ENCODE results near the gene MYH7B. TPM values are rescaled to one million over a fixed set of nuclear protein-coding genes. Genes with fewer than 3 reads are reported as not detected.

MYH7B gene
- total RNA-seq, 1 experiment from 2014 or later: 0.22 TPM

- H3K9me3 Mint-ChIP-seq: no peaks in the 10 kb centered on the region; a peak in 1 of 5 replicates
- H3K23ac ChIP-seq (ENCODE audit: insufficient read length, low read depth, low read length): no peak overlapping the region
These were observed 40.0 kb downstream of the MYH7B start for GRCh38 chr20:34995696-34996095.

More at GRCh38 chr20:34995696-34996095, 40.0 kb downstream of the MYH7B start:
- Histone ChIP-seq H3K79me2 (ENCODE audit: insufficient read depth, low read length) (no peaks in the 10 kb centered on the region), H3K56ac (ENCODE audit: insufficient read length, low read depth, low read length) (no peak overlapping the region), H2AFZ (ENCODE audit: low read length) (no peak overlapping the region), H4K20me1 (ENCODE audit: control insufficient read depth, insufficient read depth, insufficient read length) (no peaks in the 10 kb centered on the region), H3K4me2 (ENCODE audit: insufficient read depth, insufficient read length, low read length) (no peak overlapping the region), H3K4ac (ENCODE audit: low read depth, low read length) (no peak overlapping the region), H4K8ac (replicated peaks; ENCODE audit: insufficient read length, low read depth, low read length) (no peak overlapping the region), H3K14ac (ENCODE audit: insufficient read depth, low read length) (no peak overlapping the region), H3K4me1 (ENCODE audit: insufficient read depth, low read length) (no peaks in the 10 kb centered on the region), H2BK20ac (ENCODE audit: low read depth, low read length, poor library complexity, severe bottlenecking) (no peak overlapping the region), H3K9ac (ENCODE audit: extremely low read depth, insufficient read length, low read length) (no peak overlapping the region), H3K79me1 (ENCODE audit: insufficient read depth, low read depth, low read length, poor library complexity, severe bottlenecking) (no peaks in the 10 kb centered on the region), H3K27me3 (ENCODE audit: insufficient read depth, low read length) (no peaks in the 10 kb centered on the region), H2BK5ac (ENCODE audit: insufficient read length, low read length) (no peak overlapping the region), H2BK120ac (ENCODE audit: low read depth, low read length, poor library complexity, severe bottlenecking) (no peak overlapping the region), H3K18ac (ENCODE audit: insufficient read length, low read depth, low read length) (no peak overlapping the region), H4K5ac (ENCODE audit: insufficient read length, low read depth, low read length) (no peak overlapping the region), H3T11ph (ENCODE audit: low read length) (no peak overlapping the region), H2BK12ac (ENCODE audit: insufficient read length, low read depth, low read length) (no peak overlapping the region), H3K27ac (ENCODE audit: insufficient read length, low read depth, low read length) (no peak overlapping the region), H4K91ac (ENCODE audit: insufficient read length, low read depth, low read length) (no peak overlapping the region), H2AK5ac (ENCODE audit: insufficient read length, low read length) (no peak overlapping the region), H3K23me2 (ENCODE audit: insufficient read length, low read depth, low read length, poor library complexity, severe bottlenecking) (no peaks in the 10 kb centered on the region), H3K9me3 (ENCODE audit: control insufficient read depth, low read depth, low read length) (no peaks in the 10 kb centered on the region), H2BK15ac (ENCODE audit: low read depth, low read length) (no peak overlapping the region)
- Mint-ChIP-seq H3K36me3 (ENCODE audit: insufficient read depth in 1 of 3, low read depth in 3 of 3) (peaks cover 9 to 57% (median 40%) of the 10 kb centered on the region in 3 experiments; a peak in 6 of 7 replicates), H3K4me3 (no peak overlapping the region), H3K27me3 (ENCODE audit: low read depth) (peaks cover 2% of the 10 kb centered on the region), H3K27ac (peak overlapping the region in 1 of 3 experiments; percentile 28; a peak in 2 of 7 replicates), H3K4me1 (peaks cover 0 to 3% of the 10 kb centered on the region in 2 experiments; a peak in 2 of 4 replicates)
- no peak for DNase-seq
- TF ChIP-seq, protein P1, sequence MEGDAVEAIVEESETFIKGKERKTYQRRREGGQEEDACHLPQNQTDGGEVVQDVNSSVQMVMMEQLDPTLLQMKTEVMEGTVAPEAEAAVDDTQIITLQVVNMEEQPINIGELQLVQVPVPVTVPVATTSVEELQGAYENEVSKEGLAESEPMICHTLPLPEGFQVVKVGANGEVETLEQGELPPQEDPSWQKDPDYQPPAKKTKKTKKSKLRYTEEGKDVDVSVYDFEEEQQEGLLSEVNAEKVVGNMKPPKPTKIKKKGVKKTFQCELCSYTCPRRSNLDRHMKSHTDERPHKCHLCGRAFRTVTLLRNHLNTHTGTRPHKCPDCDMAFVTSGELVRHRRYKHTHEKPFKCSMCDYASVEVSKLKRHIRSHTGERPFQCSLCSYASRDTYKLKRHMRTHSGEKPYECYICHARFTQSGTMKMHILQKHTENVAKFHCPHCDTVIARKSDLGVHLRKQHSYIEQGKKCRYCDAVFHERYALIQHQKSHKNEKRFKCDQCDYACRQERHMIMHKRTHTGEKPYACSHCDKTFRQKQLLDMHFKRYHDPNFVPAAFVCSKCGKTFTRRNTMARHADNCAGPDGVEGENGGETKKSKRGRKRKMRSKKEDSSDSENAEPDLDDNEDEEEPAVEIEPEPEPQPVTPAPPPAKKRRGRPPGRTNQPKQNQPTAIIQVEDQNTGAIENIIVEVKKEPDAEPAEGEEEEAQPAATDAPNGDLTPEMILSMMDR (conservative IDR thresholded peaks at IDR 0.05): no peak
- no CpG with 5 or more reads among the region's 7 CpGs for whole genome bisulfite sequencing (ENCODE audit: extremely low coverage, insufficient read length, low lambda C conversion rate)
